Sigmoid colon (tissue), 4 donors: ENCODE results near the gene TGM3.

Experiments used
- EP300 ChIP-seq, 4 donors: sonication (generic); formaldehyde crosslinking; IDR thresholded peaks; one replicate each; pipeline ENCODE4 v1.6.1; 2017; ENCODE audit warnings: antibody characterized with exemption in 4 of 4
- POLR2A ChIP-seq, 2 donors: fragments of 450-650 bp; IDR thresholded peaks; one replicate each; pipeline ENCODE4 v1.6.1; 2016; ENCODE audit warnings: antibody characterized with exemption in 2 of 2, mild to moderate bottlenecking in 2 of 2, moderate library complexity in 2 of 2
- POLR2AphosphoS5 ChIP-seq, 4 donors: sonication (generic); formaldehyde crosslinking; IDR thresholded peaks; one replicate each; pipeline ENCODE4 v1.6.1; 2017; ENCODE audit warnings: antibody characterized with exemption in 4 of 4
- TF ChIP-seq, protein P1 (sequence below), 4 experiments: fragments of 450-650 bp in 3 of 4; fragments of 200-600 bp in 1 of 4; IDR thresholded peaks; one replicate each; pipeline ENCODE4 v1.5.1; 2016 to 2019; ENCODE audit warnings: antibody characterized with exemption in 4 of 4, mild to moderate bottlenecking in 3 of 4, moderate library complexity in 2 of 4

GRCh38 chr20:2333821-2334220 lies 38.0 kb downstream of the TGM3 start:
- TF ChIP-seq, protein P1, sequence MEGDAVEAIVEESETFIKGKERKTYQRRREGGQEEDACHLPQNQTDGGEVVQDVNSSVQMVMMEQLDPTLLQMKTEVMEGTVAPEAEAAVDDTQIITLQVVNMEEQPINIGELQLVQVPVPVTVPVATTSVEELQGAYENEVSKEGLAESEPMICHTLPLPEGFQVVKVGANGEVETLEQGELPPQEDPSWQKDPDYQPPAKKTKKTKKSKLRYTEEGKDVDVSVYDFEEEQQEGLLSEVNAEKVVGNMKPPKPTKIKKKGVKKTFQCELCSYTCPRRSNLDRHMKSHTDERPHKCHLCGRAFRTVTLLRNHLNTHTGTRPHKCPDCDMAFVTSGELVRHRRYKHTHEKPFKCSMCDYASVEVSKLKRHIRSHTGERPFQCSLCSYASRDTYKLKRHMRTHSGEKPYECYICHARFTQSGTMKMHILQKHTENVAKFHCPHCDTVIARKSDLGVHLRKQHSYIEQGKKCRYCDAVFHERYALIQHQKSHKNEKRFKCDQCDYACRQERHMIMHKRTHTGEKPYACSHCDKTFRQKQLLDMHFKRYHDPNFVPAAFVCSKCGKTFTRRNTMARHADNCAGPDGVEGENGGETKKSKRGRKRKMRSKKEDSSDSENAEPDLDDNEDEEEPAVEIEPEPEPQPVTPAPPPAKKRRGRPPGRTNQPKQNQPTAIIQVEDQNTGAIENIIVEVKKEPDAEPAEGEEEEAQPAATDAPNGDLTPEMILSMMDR (IDR thresholded peaks at IDR 0.05): no peak
- TF ChIP-seq POLR2A (IDR thresholded peaks at IDR 0.05) (no peak), POLR2AphosphoS5 (IDR thresholded peaks at IDR 0.05) (no peak), EP300 (IDR thresholded peaks at IDR 0.05) (no peak)
